IMR-90 (cell line): Measurements from ENCODE around the gene MT1H. TPM values are rescaled to one million over a fixed set of nuclear protein-coding genes. Genes with fewer than 3 reads are reported as not detected.

Experiments
- ATAC-seq: fragments of 200-7000 bp; cut with Tn5 transposase; 2 replicates; pipeline ENCODE4 v1.9.1; 2020; ENCODE audit warnings: low read depth, mild to moderate bottlenecking, moderate library complexity
- BruUV-seq: library from RNA; stranded (reverse); fragments of 400-500 nt; replicated peaks from 2 replicates; lab custom pipeline; 2021; lab: Mats Ljungman, UMichigan
- CTCF ChIA-PET: fragments of 300-600 bp; formaldehyde crosslinking; extraction: SDS; loops from one replicate; lab custom pipeline; 2021; ENCODE audit warnings: antibody characterized with exemption; lab: Yijun Ruan, JAX
- POLR2A ChIA-PET: fragments of 300-600 bp; sonication (Branson Sonifier 250); formaldehyde crosslinking; loops from one replicate; lab custom pipeline; 2022; ENCODE audit warnings: antibody characterized with exemption; ENCODE audit not compliant: unreplicated experiment; lab: Charles Lee
- DNase-seq: peaks from one replicate; pipeline ENCODE4 v3.0.0; 2013
- H2AFZ ChIP-seq: replicated peaks from 2 replicates; pipeline ENCODE3; 2013; ENCODE audit warnings: low read length, mild to moderate bottlenecking; ENCODE audit not compliant: poor library complexity
- H2AK5ac ChIP-seq: 2 replicates; pipeline ENCODE4 v1.6.1; 2013; ENCODE audit warnings: low read depth, low read length, inconsistent platforms
- H2AK9ac ChIP-seq: replicated peaks from 2 replicates; pipeline ENCODE3; 2013; ENCODE audit warnings: mild to moderate bottlenecking, low read depth, low read length, moderate library complexity; ENCODE audit not compliant: poor library complexity
- H2BK120ac ChIP-seq: 2 replicates; pipeline ENCODE4 v1.6.1; 2013; ENCODE audit warnings: low read depth, low read length, inconsistent platforms
- H2BK15ac ChIP-seq: 3 replicates; pipeline ENCODE4 v1.6.1; 2013; ENCODE audit warnings: low read depth, low read length, inconsistent platforms
- H2BK20ac ChIP-seq: 2 replicates; pipeline ENCODE4 v1.6.1; 2013; ENCODE audit warnings: low read depth, mild to moderate bottlenecking, inconsistent platforms, low read length, moderate library complexity
- H2BK5ac ChIP-seq: 2 replicates; pipeline ENCODE4 v1.6.1; 2013; ENCODE audit warnings: mild to moderate bottlenecking, low read depth, low read length, inconsistent platforms; ENCODE audit not compliant: poor library complexity, severe bottlenecking
- H3K14ac ChIP-seq: replicated peaks from 2 replicates; pipeline ENCODE4 v1.6.1; 2013; ENCODE audit warnings: low read depth, low read length, inconsistent platforms
- H3K18ac ChIP-seq: 2 replicates; pipeline ENCODE4 v1.6.1; 2013; ENCODE audit warnings: low read depth, low read length, control low read depth
- H3K23ac ChIP-seq: 2 replicates; pipeline ENCODE4 v1.6.1; 2013; ENCODE audit warnings: low read depth, low read length, inconsistent platforms
- H3K27ac ChIP-seq: 2 replicates; pipeline ENCODE4 v1.5.1; 2013; ENCODE audit warnings: mild to moderate bottlenecking, control low read depth, low read length; ENCODE audit not compliant: insufficient read depth
- H3K27me3 ChIP-seq: 2 replicates; pipeline ENCODE4 v1.6.1; 2013; ENCODE audit warnings: low read length; ENCODE audit not compliant: control insufficient read depth, insufficient read depth
- H3K36me3 ChIP-seq: 2 replicates; pipeline ENCODE4 v1.6.1; 2013; ENCODE audit warnings: low read length, mixed read lengths; ENCODE audit not compliant: control insufficient read depth, insufficient read depth
- H3K4ac ChIP-seq: 2 replicates; pipeline ENCODE4 v1.6.1; 2013; ENCODE audit warnings: low read depth, low read length, inconsistent platforms
- H3K4me1 ChIP-seq: 2 replicates; pipeline ENCODE4 v1.6.1; 2013; ENCODE audit warnings: low read length, mixed read lengths; ENCODE audit not compliant: control insufficient read depth, insufficient read depth
- H3K4me2 ChIP-seq: 2 replicates; pipeline ENCODE4 v1.6.1; 2013; ENCODE audit warnings: low read depth, mild to moderate bottlenecking, control low read depth, low read length, moderate library complexity
- H3K4me3 ChIP-seq: 2 replicates; pipeline ENCODE4 v1.5.1; 2013; ENCODE audit warnings: low read depth, mild to moderate bottlenecking, control low read depth, low read length, moderate library complexity; ENCODE audit not compliant: insufficient read depth
- H3K56ac ChIP-seq: 2 replicates; pipeline ENCODE4 v1.6.1; 2013; ENCODE audit warnings: low read length, inconsistent platforms; ENCODE audit not compliant: insufficient read depth; ENCODE audit errors: extremely low read depth
- H3K79me1 ChIP-seq, 2 experiments: 2 replicates each; pipeline ENCODE4 v1.6.1; 2013; ENCODE audit warnings: low read length in 2 of 2, inconsistent platforms in 1 of 2, low read depth in 1 of 2
- H3K9ac ChIP-seq: 2 replicates; pipeline ENCODE4 v1.6.1; 2013; ENCODE audit warnings: low read depth, low read length, control low read depth
- H3K9me1 ChIP-seq: 2 replicates; pipeline ENCODE4 v1.6.1; 2013; ENCODE audit warnings: low read length, inconsistent platforms; ENCODE audit not compliant: insufficient read depth
- H3K9me3 ChIP-seq: 2 replicates; pipeline ENCODE4 v1.6.1; 2013; ENCODE audit warnings: low read length; ENCODE audit not compliant: control insufficient read depth, insufficient read depth
- H4K20me1 ChIP-seq: 2 replicates; pipeline ENCODE4 v1.6.1; 2013; ENCODE audit warnings: low read length, inconsistent platforms; ENCODE audit not compliant: insufficient read depth
- H4K5ac ChIP-seq: 2 replicates; pipeline ENCODE4 v1.6.1; 2013; ENCODE audit warnings: mild to moderate bottlenecking, low read depth, low read length, control low read depth
- H4K8ac ChIP-seq, 2 experiments: 2 replicates each; pipeline ENCODE4 v1.6.1; 2013; ENCODE audit warnings: low read depth in 2 of 2, low read length in 2 of 2, control low read depth in 1 of 2, inconsistent platforms in 1 of 2
- H4K91ac ChIP-seq: 2 replicates; pipeline ENCODE4 v1.6.1; 2013; ENCODE audit warnings: low read depth, low read length, inconsistent platforms; ENCODE audit not compliant: insufficient read depth
- BHLHE40 ChIP-seq: fragments of 150-350 bp; IDR thresholded peaks from 2 replicates; pipeline ENCODE4 v1.6.1; 2016; ENCODE audit warnings: mild to moderate bottlenecking, low read depth, low read length
- CEBPB ChIP-seq: IDR thresholded peaks from 2 replicates; pipeline ENCODE4 v1.6.1; 2012; ENCODE audit warnings: low read depth, low read length, improper control_type of control experiment
- CHD1 ChIP-seq: IDR thresholded peaks from 2 replicates; pipeline ENCODE4 v1.6.1; 2012; ENCODE audit warnings: low read depth, low read length, improper control_type of control experiment
- FOS ChIP-seq: fragments of 150-350 bp; IDR thresholded peaks from 2 replicates; pipeline ENCODE4 v1.6.1; 2016; ENCODE audit warnings: low read depth, low read length
- MAFK ChIP-seq: IDR thresholded peaks from 2 replicates; pipeline ENCODE4 v1.6.1; 2012; ENCODE audit warnings: low read depth, low read length, improper control_type of control experiment
- NFE2L2 ChIP-seq: fragments of 150-350 bp; IDR thresholded peaks from 2 replicates; pipeline ENCODE4 v1.6.1; 2016; ENCODE audit warnings: low read depth, mild to moderate bottlenecking, low read length
- POLR2A ChIP-seq: IDR thresholded peaks from 2 replicates; pipeline ENCODE4 v1.6.1; 2012; ENCODE audit warnings: mild to moderate bottlenecking, low read depth, low read length
- RAD21 ChIP-seq: IDR thresholded peaks from 2 replicates; pipeline ENCODE4 v1.6.1; 2012; ENCODE audit warnings: low read length, improper control_type of control experiment
- RCOR1 ChIP-seq: IDR thresholded peaks from 2 replicates; pipeline ENCODE4 v1.6.1; 2012; ENCODE audit warnings: mild to moderate bottlenecking, low read length, improper control_type of control experiment; ENCODE audit not compliant: insufficient replicate concordance
- RFX5 ChIP-seq: IDR thresholded peaks from 2 replicates; pipeline ENCODE4 v1.8.0; 2012; ENCODE audit warnings: low read depth, mild to moderate bottlenecking, low read length, moderate library complexity
- SMC3 ChIP-seq: fragments of 150-350 bp; IDR thresholded peaks from 2 replicates; pipeline ENCODE4 v1.6.1; 2016; ENCODE audit warnings: low read depth, mild to moderate bottlenecking, antibody characterized with exemption, low read length, moderate library complexity
- WGBS, 2 experiments: methylation state at CpG; one replicate each; pipeline versions ENCODE4 v1.1.5 to v1.1.7; 2013; ENCODE audit warnings: missing lambda C conversion rate in 2 of 2; ENCODE audit not compliant: insufficient read length in 1 of 2; ENCODE audit errors: extremely low coverage in 2 of 2; 5-methylcytosine and 5-hydroxymethylcytosine counted together
- dilution Hi-C: fragments of 300-500 bp; cut with HindIII; formaldehyde crosslinking; loops from one replicate; pipeline ENCODE4 v1.14.3; 2018; ENCODE audit warnings: low sequenced_read_pairs; ENCODE audit not compliant: unreplicated experiment
- in situ Hi-C: fragments of 300-500 bp; cut with MboI; formaldehyde crosslinking; loops from 3 replicates; pipeline ENCODE4 v1.14.3; 2019; ENCODE audit warnings: low sequenced_read_pairs, inconsistent platforms, mixed read lengths
- intact Hi-C: fragments of 100-400 bp; cut with micrococcal nuclease; formaldehyde crosslinking; loops from 2 replicates; pipeline ENCODE4 v1.10.0; 2022
- polyA plus RNA-seq, 3 experiments: library from polyadenylated mRNA; depleted of rRNA; stranded (reverse); fragments of >200 nt; gene quantifications; 2 replicates each; pipeline ENCODE4 v1.2.3, GENCODE V29; 2012; ENCODE audit warnings: low replicate concordance in 1 of 3
- total RNA-seq: library from RNA; depleted of rRNA; stranded (reverse); fragments of >200 nt; gene quantifications from 2 replicates; pipeline ENCODE4 v1.2.3, GENCODE V29; 2012
- TF ChIP-seq, protein P1 (sequence below): fragments of 150-350 bp; IDR thresholded peaks from 2 replicates; pipeline ENCODE4 v1.6.1; 2017; ENCODE audit warnings: mild to moderate bottlenecking, antibody characterized with exemption, low read length, low read depth
- TF ChIP-seq, protein P2 (sequence below): conservative IDR thresholded peaks from 2 replicates; pipeline ENCODE4 v1.5.1; 2012; ENCODE audit warnings: mild to moderate bottlenecking, low read depth, low read length, improper control_type of control experiment

MT1H gene
- total and polyA plus RNA-seq, 2 of the 4 experiments (the other 2 are of a cell fraction): not detected

DNA sequence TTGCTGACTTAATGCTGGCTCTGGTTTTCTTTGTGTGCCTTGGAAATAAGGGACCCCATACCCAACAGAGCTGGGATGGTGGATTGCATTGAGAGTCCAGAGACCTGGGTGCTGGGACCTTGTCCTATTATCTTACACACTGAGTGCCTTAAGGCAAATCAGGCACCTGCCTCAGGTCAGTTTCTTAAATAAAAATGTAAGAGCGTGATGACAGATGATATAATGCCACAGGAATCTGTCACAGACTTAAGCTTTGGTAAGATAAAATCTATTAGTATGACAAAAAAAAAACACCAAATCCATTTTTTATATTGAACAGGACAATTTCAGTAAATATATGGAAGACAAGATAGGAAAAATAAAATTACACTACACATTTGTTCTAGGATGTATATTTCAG, 29.5 kb upstream of the MT1H start:
- no peak overlapping the region for H3K9ac ChIP-seq
- no peak overlapping the region for H2BK5ac ChIP-seq
- no peak overlapping the region for H2BK20ac ChIP-seq
- H2BK15ac ChIP-seq: no peak overlapping the region
- peaks cover 2% of the 10 kb centered on the region; the same call in 1 of the 2 replicates for H3K9me3 ChIP-seq
- H3K9me1 ChIP-seq: no peaks in the 10 kb centered on the region
- in situ Hi-C loops (no loop called here), intact Hi-C loops (no loop called here), dilution Hi-C loops (no loop called here)
- ATAC-seq (no peak), DNase-seq (no peak)
- H3K18ac ChIP-seq: no peak overlapping the region
- no TSS peak for BruUV-seq
- H3K14ac ChIP-seq: no peak overlapping the region
- no peak overlapping the region for H2AK9ac ChIP-seq
- H3K23ac ChIP-seq: no peak overlapping the region
- H3K27me3 ChIP-seq: peaks cover 89% of the 10 kb centered on the region
- H3K4me3 ChIP-seq: no peak overlapping the region
- H4K5ac ChIP-seq: no peak overlapping the region
- no peak for TF ChIP-seq NFE2L2
- no peak for TF ChIP-seq RFX5
- TF ChIP-seq CEBPB: no peak
- no peak for TF ChIP-seq RCOR1
- TF ChIP-seq, protein P1, sequence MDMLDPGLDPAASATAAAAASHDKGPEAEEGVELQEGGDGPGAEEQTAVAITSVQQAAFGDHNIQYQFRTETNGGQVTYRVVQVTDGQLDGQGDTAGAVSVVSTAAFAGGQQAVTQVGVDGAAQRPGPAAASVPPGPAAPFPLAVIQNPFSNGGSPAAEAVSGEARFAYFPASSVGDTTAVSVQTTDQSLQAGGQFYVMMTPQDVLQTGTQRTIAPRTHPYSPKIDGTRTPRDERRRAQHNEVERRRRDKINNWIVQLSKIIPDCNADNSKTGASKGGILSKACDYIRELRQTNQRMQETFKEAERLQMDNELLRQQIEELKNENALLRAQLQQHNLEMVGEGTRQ: no peak
- TF ChIP-seq CHD1: no peak
- TF ChIP-seq RAD21: no peak
- no peak for TF ChIP-seq POLR2A
- TF ChIP-seq MAFK: no peak
- TF ChIP-seq, protein P2, sequence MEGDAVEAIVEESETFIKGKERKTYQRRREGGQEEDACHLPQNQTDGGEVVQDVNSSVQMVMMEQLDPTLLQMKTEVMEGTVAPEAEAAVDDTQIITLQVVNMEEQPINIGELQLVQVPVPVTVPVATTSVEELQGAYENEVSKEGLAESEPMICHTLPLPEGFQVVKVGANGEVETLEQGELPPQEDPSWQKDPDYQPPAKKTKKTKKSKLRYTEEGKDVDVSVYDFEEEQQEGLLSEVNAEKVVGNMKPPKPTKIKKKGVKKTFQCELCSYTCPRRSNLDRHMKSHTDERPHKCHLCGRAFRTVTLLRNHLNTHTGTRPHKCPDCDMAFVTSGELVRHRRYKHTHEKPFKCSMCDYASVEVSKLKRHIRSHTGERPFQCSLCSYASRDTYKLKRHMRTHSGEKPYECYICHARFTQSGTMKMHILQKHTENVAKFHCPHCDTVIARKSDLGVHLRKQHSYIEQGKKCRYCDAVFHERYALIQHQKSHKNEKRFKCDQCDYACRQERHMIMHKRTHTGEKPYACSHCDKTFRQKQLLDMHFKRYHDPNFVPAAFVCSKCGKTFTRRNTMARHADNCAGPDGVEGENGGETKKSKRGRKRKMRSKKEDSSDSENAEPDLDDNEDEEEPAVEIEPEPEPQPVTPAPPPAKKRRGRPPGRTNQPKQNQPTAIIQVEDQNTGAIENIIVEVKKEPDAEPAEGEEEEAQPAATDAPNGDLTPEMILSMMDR: no peak
- no peak for TF ChIP-seq SMC3
- TF ChIP-seq BHLHE40: no peak
- TF ChIP-seq FOS: no peak
- POLR2A ChIA-PET: no interaction called here
- no peaks in the 10 kb centered on the region for H4K20me1 ChIP-seq
- H3K4me1 ChIP-seq: no peaks in the 10 kb centered on the region; the same call in 1 of the 2 replicates
- CTCF ChIA-PET: no interaction called here
- H3K79me1 ChIP-seq: no peaks in the 10 kb centered on the region
- no peak overlapping the region for H2AFZ ChIP-seq
- no peak overlapping the region for H2BK120ac ChIP-seq
- H3K27ac ChIP-seq: no peak overlapping the region
- no peak overlapping the region for H3K56ac ChIP-seq
- no CpG with 5 or more reads among the region's 1 CpG for WGBS, 2 experiments
- no peak overlapping the region for H2AK5ac ChIP-seq
- H4K8ac ChIP-seq: no peak overlapping the region
- H4K91ac ChIP-seq: no peak overlapping the region
- no peak overlapping the region for H3K4ac ChIP-seq
- no peak overlapping the region for H3K4me2 ChIP-seq
- no peaks in the 10 kb centered on the region for H3K36me3 ChIP-seq
